ENCODE data around the gene TTL. TPM values are rescaled to one million over a fixed set of nuclear protein-coding genes. Genes with fewer than 3 reads are reported as not detected.

The TTL gene
- total RNA-seq, 3 donors from 2014 or later (not counting 1 experiment from before 2014, with no cell fraction given): 14.3 to 26.8 (median 26.4) TPM

DNA sequence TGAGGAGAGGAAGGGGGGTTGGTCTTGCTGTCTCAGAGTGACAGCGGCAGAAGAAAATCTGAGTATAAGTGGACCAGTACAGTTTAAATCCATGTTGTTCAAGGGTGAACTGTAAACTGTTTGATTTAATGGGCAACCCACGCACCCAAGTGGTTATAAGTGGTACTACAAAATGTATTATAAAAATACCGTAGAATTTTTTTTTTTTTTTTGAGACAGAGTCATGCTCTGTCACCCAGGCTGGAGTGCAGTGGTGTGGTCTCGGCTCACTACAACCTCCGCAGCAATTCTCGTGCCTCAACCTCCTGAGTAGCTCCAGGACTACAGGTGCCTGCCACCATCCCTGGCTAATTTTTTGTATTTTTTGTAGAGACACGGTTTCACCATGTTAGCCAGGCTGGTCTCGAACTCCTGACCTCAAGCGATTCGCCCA is 100.4 kb downstream of the TTL start:
- Mint-ChIP-seq H3K4me1 (peaks cover 31 to 33% of the 10 kb centered on the region in 2 donors), H3K27ac (peak overlapping the region; percentile 95 to 98)

DNA sequence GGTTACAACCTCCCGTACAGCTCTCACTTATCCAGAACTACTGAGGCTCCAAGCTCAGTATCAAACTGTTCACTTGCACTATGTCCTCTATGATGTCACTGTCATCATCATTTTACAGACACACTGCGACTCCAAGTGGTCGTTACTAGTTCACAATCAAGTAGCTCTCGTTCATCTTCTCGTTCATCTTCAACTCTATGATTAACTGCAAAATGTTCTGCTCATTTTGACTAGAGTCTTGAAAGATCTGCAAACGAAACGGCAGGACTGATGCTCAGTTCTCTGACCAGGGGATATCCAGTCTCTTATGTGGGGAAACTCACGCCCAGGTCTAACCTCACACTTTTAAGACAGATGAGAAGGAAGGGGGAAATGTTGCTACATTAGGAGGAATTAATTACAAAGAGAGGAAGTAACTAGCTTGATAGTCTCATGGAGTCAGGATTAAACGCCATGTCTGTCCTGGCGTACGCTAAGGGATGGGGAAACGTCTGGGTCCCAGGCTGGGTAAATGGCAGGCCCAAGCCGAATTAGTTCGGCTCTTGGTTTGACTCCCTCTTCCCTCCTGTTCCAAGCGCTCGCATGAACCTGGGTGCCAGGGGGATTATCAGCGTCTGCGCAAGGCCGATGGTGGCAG is 101.7 kb downstream of the TTL start:
- H3K27me3 ChIP-seq (ENCODE audit: control insufficient read depth, insufficient read depth, low read length): no peaks in the 10 kb centered on the region
- ATAC-seq (no peak), DNase-seq (peak in 1 of 2 donors; percentile 49)
- H3K4me1 Mint-ChIP-seq: peaks cover 31 to 37% of the 10 kb centered on the region in 2 donors
- H3K9me3 ChIP-seq (ENCODE audit: control insufficient read depth, insufficient read depth, low read length): no peaks in the 10 kb centered on the region
- H3K4me1 ChIP-seq (ENCODE audit: control insufficient read depth, insufficient read depth, low read length): peaks cover 27% of the 10 kb centered on the region
- peak overlapping the region; percentile 97 for H3K4me3 Mint-ChIP-seq
- H3K4me3 ChIP-seq (ENCODE audit: low read length): peak overlapping the region; percentile 94
- no peaks in the 10 kb centered on the region for H3K27me3 Mint-ChIP-seq (ENCODE audit: low read depth in 2 of 2)
- peak overlapping the region; percentile 96 for H3K27ac ChIP-seq (ENCODE audit: low read length)
- no peaks in the 10 kb centered on the region for H3K9me3 Mint-ChIP-seq
- H3K36me3 ChIP-seq (ENCODE audit: control insufficient read depth, insufficient read depth, low read length): peaks cover 6% of the 10 kb centered on the region
- 64% methylated on average over 19 of the region's 19 CpGs for WGBS (ENCODE audit: insufficient coverage)
- TF ChIP-seq, protein P1, sequence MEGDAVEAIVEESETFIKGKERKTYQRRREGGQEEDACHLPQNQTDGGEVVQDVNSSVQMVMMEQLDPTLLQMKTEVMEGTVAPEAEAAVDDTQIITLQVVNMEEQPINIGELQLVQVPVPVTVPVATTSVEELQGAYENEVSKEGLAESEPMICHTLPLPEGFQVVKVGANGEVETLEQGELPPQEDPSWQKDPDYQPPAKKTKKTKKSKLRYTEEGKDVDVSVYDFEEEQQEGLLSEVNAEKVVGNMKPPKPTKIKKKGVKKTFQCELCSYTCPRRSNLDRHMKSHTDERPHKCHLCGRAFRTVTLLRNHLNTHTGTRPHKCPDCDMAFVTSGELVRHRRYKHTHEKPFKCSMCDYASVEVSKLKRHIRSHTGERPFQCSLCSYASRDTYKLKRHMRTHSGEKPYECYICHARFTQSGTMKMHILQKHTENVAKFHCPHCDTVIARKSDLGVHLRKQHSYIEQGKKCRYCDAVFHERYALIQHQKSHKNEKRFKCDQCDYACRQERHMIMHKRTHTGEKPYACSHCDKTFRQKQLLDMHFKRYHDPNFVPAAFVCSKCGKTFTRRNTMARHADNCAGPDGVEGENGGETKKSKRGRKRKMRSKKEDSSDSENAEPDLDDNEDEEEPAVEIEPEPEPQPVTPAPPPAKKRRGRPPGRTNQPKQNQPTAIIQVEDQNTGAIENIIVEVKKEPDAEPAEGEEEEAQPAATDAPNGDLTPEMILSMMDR (IDR thresholded peaks at IDR 0.05): no peak
- H3K27ac Mint-ChIP-seq: peak overlapping the region; percentile 95 to 98
- intact Hi-C loops (cut with micrococcal nuclease): loop anchor here (1.0 to 5.0 kb wide), 4 partner anchors 41 to 326 kb away; partner anchors contain the start of genes POLR1B, SLC20A1 and ZC3H8
- H3K36me3 Mint-ChIP-seq: no peaks in the 10 kb centered on the region

More for the DNA sequence above, 100.4 kb downstream of the TTL start:
- Mint-ChIP-seq H3K27me3 (ENCODE audit: low read depth in 2 of 2) (no peaks in the 10 kb centered on the region), H3K9me3 (no peaks in the 10 kb centered on the region), H3K4me3 (peak overlapping the region; percentile 42), H3K36me3 (no peaks in the 10 kb centered on the region)
- Histone ChIP-seq H3K4me1 (ENCODE audit: control insufficient read depth, insufficient read depth, low read length) (peaks cover 27% of the 10 kb centered on the region), H3K9me3 (ENCODE audit: control insufficient read depth, insufficient read depth, low read length) (no peaks in the 10 kb centered on the region), H3K4me3 (ENCODE audit: low read length) (no peak overlapping the region), H3K36me3 (ENCODE audit: control insufficient read depth, insufficient read depth, low read length) (peaks cover 5% of the 10 kb centered on the region), H3K27ac (ENCODE audit: low read length) (no peak overlapping the region), H3K27me3 (ENCODE audit: control insufficient read depth, insufficient read depth, low read length) (no peaks in the 10 kb centered on the region)
- TF ChIP-seq, protein P1 (IDR thresholded peaks at IDR 0.05): peak; percentile 49
- ATAC-seq (peak; percentile 28 to 55 (median 42)), DNase-seq (peak in 1 of 2 donors; percentile 77)
- intact Hi-C loops (cut with micrococcal nuclease): loop anchor here (1.0 to 5.0 kb wide), 4 partner anchors 65 to 325 kb away; partner anchors contain the start of genes SLC20A1, TTL and ZC3H8
- WGBS (ENCODE audit: insufficient coverage): 44% methylated on average over 10 of the region's 10 CpGs

DNA sequence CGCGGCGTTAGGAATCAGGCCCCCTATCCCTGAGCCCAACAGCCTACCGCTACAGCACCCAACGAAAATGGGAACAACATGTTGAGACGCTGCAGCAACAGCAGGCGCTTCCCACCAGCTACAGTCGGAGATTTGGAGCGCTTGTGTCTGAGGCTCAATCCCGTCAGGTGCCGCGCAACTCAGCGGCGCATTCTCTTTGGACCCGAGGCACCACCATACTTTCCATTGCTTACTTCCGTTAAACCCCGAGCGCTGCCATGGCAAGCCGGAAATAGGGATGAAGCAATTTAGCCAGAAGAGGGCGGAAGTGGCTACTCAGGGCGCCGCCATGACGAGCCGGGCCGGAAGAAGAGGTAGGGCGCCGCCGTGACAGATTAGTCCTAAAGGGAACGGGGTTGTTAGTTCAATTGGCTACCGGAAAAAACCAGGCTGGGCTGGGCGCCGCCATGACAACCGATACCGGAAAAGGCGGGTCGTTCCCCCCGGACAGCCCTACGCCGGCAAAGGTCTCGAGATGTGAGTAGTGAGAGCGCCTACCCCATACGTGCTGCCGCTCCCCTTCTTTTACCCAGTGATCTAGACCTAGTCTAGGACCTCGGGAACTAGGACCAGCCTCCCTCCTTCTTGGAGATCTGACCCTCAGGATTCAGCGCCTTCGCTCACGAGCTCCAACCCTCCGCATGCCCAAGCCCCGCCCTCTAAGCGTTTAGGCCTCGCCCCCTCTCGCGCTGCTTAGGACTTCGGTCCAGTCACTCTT is 102.4 kb downstream of the TTL start, which contains the start of gene CHCHD5:
TSS of gene CHCHD5 (plus strand) at position 476 of the 757 bp plus-strand sequence. CDS start at position 515, 39 bp downstream.
- Histone ChIP-seq H3K4me3 (ENCODE audit: low read length) (peak within 1 kb of the TSS; percentile 94), H3K4me1 (ENCODE audit: control insufficient read depth, insufficient read depth, low read length) (peaks cover 27% of the 10 kb centered on the region), H3K27ac (ENCODE audit: low read length) (peak within 1 kb of the TSS; percentile 96), H3K9me3 (ENCODE audit: control insufficient read depth, insufficient read depth, low read length) (no peaks in the 10 kb centered on the region), H3K36me3 (ENCODE audit: control insufficient read depth, insufficient read depth, low read length) (peaks cover 10% of the 10 kb centered on the region), H3K27me3 (ENCODE audit: control insufficient read depth, insufficient read depth, low read length) (no peaks in the 10 kb centered on the region)
- Mint-ChIP-seq H3K36me3 (no peaks in the 10 kb centered on the region), H3K27ac (peak within 1 kb of the TSS; percentile 95 to 98), H3K27me3 (ENCODE audit: low read depth in 2 of 2) (no peaks in the 10 kb centered on the region), H3K9me3 (no peaks in the 10 kb centered on the region), H3K4me3 (peak within 1 kb of the TSS; percentile 97), H3K4me1 (peaks cover 31 to 38% of the 10 kb centered on the region in 2 donors)
- DNase-seq (peak; percentile 89 to 95), ATAC-seq (peak; percentile 87 to 95 (median 91))
- WGBS (ENCODE audit: insufficient coverage): 2% methylated on average over 54 of the region's 54 CpGs
- TF ChIP-seq, protein P1 (IDR thresholded peaks at IDR 0.05): no peak
- intact Hi-C loops (cut with micrococcal nuclease): loop anchor here (1.0 to 5.0 kb wide), 4 partner anchors 42 to 327 kb away; partner anchors contain the start of genes POLR1B, SLC20A1 and ZC3H8
